ENCODE data around the gene C17orf67. TPM values are rescaled to one million over a fixed set of nuclear protein-coding genes. Genes with fewer than 3 reads are reported as not detected.

Gene C17orf67
- total and polyA plus RNA-seq, 9 of the 15 experiments (the other 6 are each of a cell fraction or from before 2014, with no cell fraction given) = 0.07 to 1.7 (median 0.59) TPM

- no peaks in the 10 kb centered on the region for H3K9me3 ChIP-seq (replicated peaks; ENCODE audit: control insufficient read depth, insufficient read depth, low read depth, low read length)
- intact Hi-C loops (cut with micrococcal nuclease) (no loop called here), in situ Hi-C loops (cut with MboI) (no loop called here)
- WGBS (ENCODE audit: insufficient coverage, low coverage, missing lambda C conversion rate) = under 1% methylated on average over 7 of the region's 8 CpGs
- H2AFZ ChIP-seq (ENCODE audit: low read depth, low read length) = no peak overlapping the region
- H3K27me3 ChIP-seq (ENCODE audit: control insufficient read depth in 2 of 2, insufficient read depth in 2 of 2, low read length in 2 of 2) = peaks cover 6 to 20% of the 10 kb centered on the region in 2 experiments; a peak in 4 of 5 replicates
- H3K79me2 ChIP-seq (ENCODE audit: control insufficient read depth, insufficient read depth, low read length) = no peaks in the 10 kb centered on the region
- POLR2A ChIA-PET = no interaction called here
- H3K4me1 ChIP-seq (replicated peaks in 1 of 2; ENCODE audit: control insufficient read depth in 2 of 2, insufficient read depth in 2 of 2, low read length in 2 of 2) = no peaks in the 10 kb centered on the region
- H3K36me3 ChIP-seq (ENCODE audit: control insufficient read depth, insufficient read depth, low read length) = no peaks in the 10 kb centered on the region
- CTCF ChIA-PET (ENCODE audit: low intra/inter-chr PET ratio) = no interaction called here
- no peak overlapping the region for H3K4me3 ChIP-seq
- FAIRE-seq (no peak), ATAC-seq (no peak), DNase-seq (ENCODE audit: extremely low read depth in 1 of 4, low spot score in 3 of 4) (no peak)
- no peak overlapping the region for H3K9ac ChIP-seq (ENCODE audit: insufficient read depth in 1 of 2, low read depth in 2 of 2, low read length in 2 of 2)
- H3K9me1 ChIP-seq (ENCODE audit: control insufficient read depth, insufficient read depth, low read length) = no peaks in the 10 kb centered on the region
- no peak overlapping the region for H3K27ac ChIP-seq (ENCODE audit: extremely low read depth, low read depth, low read length)
- H3K4me2 ChIP-seq (ENCODE audit: insufficient read depth, low read length) = no peak overlapping the region
- no TSS peak for BruUV-seq (replicated peaks)
- TF ChIP-seq SIX5 (IDR thresholded peaks at IDR 0.05; ENCODE audit: borderline replicate concordance in 1 of 2, insufficient read depth in 1 of 2, low read depth in 1 of 2, low read length in 2 of 2) (no peak), SRSF9 (IDR thresholded peaks at IDR 0.05; ENCODE audit: borderline replicate concordance, low read depth, low read length) (no peak), XRCC4 (IDR thresholded peaks at IDR 0.05; ENCODE audit: extremely low read depth, insufficient read depth, insufficient read length) (no peak), ZFP91 (CRISPR knock-in tag; IDR thresholded peaks at IDR 0.05) (no peak)
- H4K20me1 ChIP-seq (replicated peaks; ENCODE audit: control insufficient read depth, insufficient read depth, low read length) = 0 out of 2 replicates have a peak, but pooled peaks cover 3% of the 10 kb centered on the region
Measured at GRCh38 chr17:56754523-56755208, 79.1 kb downstream of the C17orf67 start.

Data from K562 (cell line).